ENCODE data around the gene SLCO4A1. TPM values are rescaled to one million over a fixed set of nuclear protein-coding genes. Genes with fewer than 3 reads are reported as not detected.

Gene SLCO4A1
- total RNA-seq, 1 donor from 2014 or later, result 160 TPM

GRCh38 chr20:62697468-62697912 lies 55.2 kb downstream of the SLCO4A1 start:
- Histone ChIP-seq H3K27me3 (no peaks in the 10 kb centered on the region), H3K4me1 (no peaks in the 10 kb centered on the region), H3K27ac (no peak overlapping the region), H3K9me3 (no peaks in the 10 kb centered on the region), H3K36me3 (no peaks in the 10 kb centered on the region), H3K4me3 (no peak overlapping the region)
- TF ChIP-seq CTCF (IDR thresholded peaks at IDR 0.05), result no peak
- DNase-seq (ENCODE audit: low spot score in 2 of 2), result no peak
- intact Hi-C loops (cut with DNase I), result no loop called here

- no peaks in the 10 kb centered on the region for H3K9me3 ChIP-seq
- H3K27ac ChIP-seq, result no peak overlapping the region
- DNase-seq (ENCODE audit: low spot score in 2 of 2), result no peak
- intact Hi-C loops (cut with DNase I), result no loop called here
- H3K36me3 ChIP-seq, result no peaks in the 10 kb centered on the region
- H3K4me3 ChIP-seq, result no peak overlapping the region
- no peaks in the 10 kb centered on the region for H3K4me1 ChIP-seq
- H3K27me3 ChIP-seq, result no peaks in the 10 kb centered on the region
- TF ChIP-seq CTCF (IDR thresholded peaks at IDR 0.05), result no peak
Measured at GRCh38 chr20:62698231-62698630, 55.9 kb downstream of the SLCO4A1 start.

DNA sequence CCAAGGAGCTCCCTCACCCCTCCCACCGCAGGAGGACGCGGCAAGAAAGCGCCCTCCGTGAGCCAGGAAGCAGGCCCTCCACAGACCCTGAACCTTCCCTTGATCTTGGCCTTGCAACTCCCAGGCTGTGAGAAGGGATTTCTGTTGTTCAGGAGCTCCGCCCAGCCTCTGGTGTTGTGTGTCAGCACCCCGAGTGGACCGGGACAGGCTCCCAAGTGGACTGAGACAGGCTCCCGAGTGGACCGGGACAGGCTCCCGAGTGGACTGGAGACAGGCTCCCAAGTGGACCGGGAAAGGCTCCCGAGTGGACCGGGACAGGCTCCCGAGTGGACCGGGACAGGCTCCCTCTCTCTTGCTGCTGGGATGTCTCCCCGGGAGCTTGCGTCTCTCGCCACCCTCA lies 57.0 kb downstream of the SLCO4A1 start:
- H3K4me1 ChIP-seq, result no peaks in the 10 kb centered on the region
- DNase-seq (ENCODE audit: low spot score in 2 of 2), result no peak
- H3K27me3 ChIP-seq, result no peaks in the 10 kb centered on the region
- H3K9me3 ChIP-seq, result no peaks in the 10 kb centered on the region
- H3K27ac ChIP-seq, result no peak overlapping the region
- intact Hi-C loops (cut with DNase I), result no loop called here
- no peaks in the 10 kb centered on the region for H3K36me3 ChIP-seq
- TF ChIP-seq CTCF (IDR thresholded peaks at IDR 0.05), result no peak
- H3K4me3 ChIP-seq, result no peak overlapping the region

GRCh38 chr20:62699741-62700140 lies 57.4 kb downstream of the SLCO4A1 start:
- H3K4me3 ChIP-seq, result no peak overlapping the region
- no peak overlapping the region for H3K27ac ChIP-seq
- no peak for TF ChIP-seq CTCF (IDR thresholded peaks at IDR 0.05)
- intact Hi-C loops (cut with DNase I), result no loop called here
- H3K36me3 ChIP-seq, result no peaks in the 10 kb centered on the region
- H3K27me3 ChIP-seq, result no peaks in the 10 kb centered on the region
- no peak for DNase-seq (ENCODE audit: low spot score in 2 of 2)
- peaks cover 0 to 2% of the 10 kb centered on the region in 2 donors for H3K4me1 ChIP-seq
- H3K9me3 ChIP-seq, result no peaks in the 10 kb centered on the region

DNA sequence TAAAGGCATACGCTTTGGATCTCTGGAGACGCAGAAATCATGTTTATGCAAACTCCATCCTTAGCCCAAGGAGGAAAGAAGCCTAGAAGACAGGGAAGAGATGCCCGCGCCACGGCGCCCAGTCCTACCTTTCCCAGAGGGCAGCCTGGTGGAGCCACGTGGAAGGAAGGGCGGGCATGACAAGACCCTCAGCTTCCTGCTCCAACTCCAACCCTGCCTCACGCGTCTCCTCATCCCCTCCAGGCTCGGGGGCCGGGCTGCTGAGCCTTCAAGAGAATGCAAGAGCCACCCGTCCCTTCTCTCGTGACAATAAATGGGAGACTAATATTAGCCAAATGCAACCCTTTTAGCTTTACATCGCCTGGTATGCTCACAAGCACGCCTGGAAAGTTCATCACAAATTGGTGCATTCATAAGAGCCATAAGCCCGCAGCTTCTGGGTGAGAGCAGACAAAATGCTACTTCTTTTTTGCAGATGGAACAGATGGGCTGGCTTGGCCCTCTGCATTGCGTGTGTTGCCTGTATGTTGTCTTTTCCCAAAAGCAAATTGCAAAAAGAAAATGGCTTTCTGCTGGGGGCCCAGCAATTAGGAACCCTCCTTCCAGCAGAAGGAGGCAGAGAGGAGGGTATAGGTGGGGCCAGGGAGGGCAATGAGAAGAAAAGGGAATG lies 58.1 kb downstream of the SLCO4A1 start:
- Histone ChIP-seq H3K36me3 (no peaks in the 10 kb centered on the region), H3K27me3 (no peaks in the 10 kb centered on the region), H3K4me1 (peaks cover 0 to 2% of the 10 kb centered on the region in 2 donors), H3K27ac (no peak overlapping the region), H3K4me3 (no peak overlapping the region), H3K9me3 (no peaks in the 10 kb centered on the region)
- no peak for DNase-seq (ENCODE audit: low spot score in 2 of 2)
- no peak for TF ChIP-seq CTCF (IDR thresholded peaks at IDR 0.05)
- intact Hi-C loops (cut with DNase I), result no loop called here

All from ascending aorta (tissue), 2 donors.